H9 (cell line): ENCODE measurements around the gene FOXK1. TPM values are rescaled to one million over a fixed set of nuclear protein-coding genes. Genes with fewer than 3 reads are reported as not detected.

ENCODE experiments used
- DNase-seq: peaks from one replicate; pipeline ENCODE4 v3.0.0-alpha.2; 2017
- H2AFZ ChIP-seq: one replicate; pipeline ENCODE4 v1.6.1; 2013; ENCODE audit warnings: mild to moderate bottlenecking, low read length, control low read depth, moderate library complexity
- H2AK5ac ChIP-seq: 2 replicates; pipeline ENCODE4 v1.6.1; 2013; ENCODE audit warnings: low read length, control low read depth, mixed read lengths; ENCODE audit not compliant: insufficient read length
- H2BK120ac ChIP-seq: one replicate; pipeline ENCODE4 v1.6.1; 2013; ENCODE audit warnings: low read depth, mild to moderate bottlenecking, low read length, control low read depth, inconsistent platforms; ENCODE audit not compliant: poor library complexity, severe bottlenecking
- H2BK12ac ChIP-seq: 2 replicates; pipeline ENCODE4 v1.6.1; 2013; ENCODE audit warnings: low read length, control low read depth, mixed read lengths, low read depth; ENCODE audit not compliant: insufficient read length
- H2BK15ac ChIP-seq: 2 replicates; pipeline ENCODE4 v1.6.1; 2013; ENCODE audit warnings: low read depth, low read length, control low read depth
- H2BK20ac ChIP-seq: one replicate; pipeline ENCODE4 v1.6.1; 2013; ENCODE audit warnings: low read depth, mild to moderate bottlenecking, low read length, control low read depth, inconsistent platforms; ENCODE audit not compliant: poor library complexity, severe bottlenecking
- H2BK5ac ChIP-seq: 2 replicates; pipeline ENCODE4 v1.6.1; 2013; ENCODE audit warnings: low read length, control low read depth, mixed read lengths; ENCODE audit not compliant: insufficient read length
- H3K14ac ChIP-seq: 2 replicates; pipeline ENCODE4 v1.6.1; 2013; ENCODE audit warnings: low read length, control low read depth; ENCODE audit not compliant: insufficient read depth
- H3K18ac ChIP-seq: 2 replicates; pipeline ENCODE4 v1.6.1; 2013; ENCODE audit warnings: low read depth, mild to moderate bottlenecking, mixed read lengths, low read length, control low read depth; ENCODE audit not compliant: insufficient read length
- H3K23ac ChIP-seq: 2 replicates; pipeline ENCODE4 v1.6.1; 2013; ENCODE audit warnings: low read length, control low read depth, mixed read lengths, low read depth; ENCODE audit not compliant: insufficient read length
- H3K23me2 ChIP-seq: 2 replicates; pipeline ENCODE4 v1.6.1; 2013; ENCODE audit warnings: low read depth, mild to moderate bottlenecking, mixed read lengths, low read length, control low read depth; ENCODE audit not compliant: insufficient read length, poor library complexity, severe bottlenecking
- H3K27ac ChIP-seq: 2 replicates; pipeline ENCODE4 v1.5.1; 2013; ENCODE audit warnings: low read length, control low read depth, mixed read lengths, low read depth; ENCODE audit not compliant: insufficient read length
- H3K27me3 ChIP-seq: 2 replicates; pipeline ENCODE4 v1.6.1; 2013; ENCODE audit warnings: low read length, control low read depth, inconsistent platforms; ENCODE audit not compliant: insufficient read depth
- H3K4ac ChIP-seq: 2 replicates; pipeline ENCODE4 v1.6.1; 2013; ENCODE audit warnings: low read depth, mild to moderate bottlenecking, control low read depth, inconsistent platforms, low read length, moderate library complexity
- H3K4me1 ChIP-seq: 2 replicates; pipeline ENCODE4 v1.6.1; 2013; ENCODE audit warnings: low read length, control low read depth, inconsistent platforms; ENCODE audit not compliant: insufficient read depth
- H3K4me2 ChIP-seq: 2 replicates; pipeline ENCODE4 v1.6.1; 2013; ENCODE audit warnings: low read length, control low read depth, mixed read lengths; ENCODE audit not compliant: insufficient read length, insufficient read depth
- H3K56ac ChIP-seq: 2 replicates; pipeline ENCODE4 v1.6.1; 2013; ENCODE audit warnings: low read depth, mild to moderate bottlenecking, mixed read lengths, low read length, control low read depth; ENCODE audit not compliant: insufficient read length
- H3K79me1 ChIP-seq: 2 replicates; pipeline ENCODE4 v1.6.1; 2013; ENCODE audit warnings: low read depth, mild to moderate bottlenecking, moderate library complexity, low read length, control low read depth, inconsistent platforms; ENCODE audit not compliant: insufficient read depth, poor library complexity, severe bottlenecking
- H3K79me2 ChIP-seq: 2 replicates; pipeline ENCODE4 v1.6.1; 2013; ENCODE audit warnings: low read length, control low read depth, inconsistent platforms; ENCODE audit not compliant: insufficient read depth
- H3K9ac ChIP-seq: 2 replicates; pipeline ENCODE4 v1.6.1; 2013; ENCODE audit warnings: low read length, control low read depth, mixed read lengths; ENCODE audit not compliant: insufficient read length; ENCODE audit errors: extremely low read depth
- H3K9me3 ChIP-seq: one replicate; pipeline ENCODE4 v1.6.1; 2013; ENCODE audit warnings: low read depth, low read length, inconsistent platforms; ENCODE audit not compliant: control insufficient read depth
- H3T11ph ChIP-seq: one replicate; pipeline ENCODE4 v1.6.1; 2013; ENCODE audit warnings: mild to moderate bottlenecking, low read length, control low read depth, inconsistent platforms
- H4K20me1 ChIP-seq: one replicate; pipeline ENCODE4 v1.6.1; 2013; ENCODE audit not compliant: control insufficient read depth, insufficient read length, insufficient read depth
- H4K5ac ChIP-seq: 2 replicates; pipeline ENCODE4 v1.6.1; 2013; ENCODE audit warnings: low read depth, mild to moderate bottlenecking, mixed read lengths, low read length, control low read depth; ENCODE audit not compliant: insufficient read length
- H4K8ac ChIP-seq: replicated peaks from 2 replicates; pipeline ENCODE4 v1.6.1; 2013; ENCODE audit warnings: low read length, control low read depth, mixed read lengths, low read depth; ENCODE audit not compliant: insufficient read length
- H4K91ac ChIP-seq: 2 replicates; pipeline ENCODE4 v1.6.1; 2013; ENCODE audit warnings: low read depth, mild to moderate bottlenecking, moderate library complexity, mixed read lengths, low read length, control low read depth; ENCODE audit not compliant: insufficient read length
- H3K27ac Mint-ChIP-seq, 3 experiments: 2 replicates in 2 of 3; 3 replicates in 1 of 3; pipeline ENCODE4 v1.8.0; 2020 to 2021; ENCODE audit warnings: mixed read lengths in 3 of 3, mild to moderate bottlenecking in 1 of 3, moderate library complexity in 1 of 3
- H3K27me3 Mint-ChIP-seq: 2 replicates; pipeline ENCODE4 v1.8.0; 2021; ENCODE audit warnings: low read depth, mild to moderate bottlenecking, moderate library complexity, mixed read lengths
- H3K36me3 Mint-ChIP-seq, 3 experiments: 2 replicates in 2 of 3; 3 replicates in 1 of 3; pipeline ENCODE4 v1.8.0; 2020 to 2021; ENCODE audit warnings: low read depth in 3 of 3, mixed read lengths in 3 of 3; ENCODE audit not compliant: insufficient read depth in 1 of 3
- H3K4me1 Mint-ChIP-seq, 2 experiments: 2 replicates each; pipeline ENCODE4 v1.8.0; 2020; ENCODE audit warnings: mixed read lengths in 2 of 2
- H3K4me3 Mint-ChIP-seq, 2 experiments: 2 replicates in 1 of 2; 3 replicates in 1 of 2; pipeline ENCODE4 v1.8.0; 2020 to 2021; ENCODE audit warnings: mild to moderate bottlenecking in 2 of 2, mixed read lengths in 2 of 2, moderate library complexity in 1 of 2
- H3K9me3 Mint-ChIP-seq, 2 experiments: 2 replicates in 1 of 2; 3 replicates in 1 of 2; pipeline ENCODE4 v1.8.0; 2020; ENCODE audit warnings: mild to moderate bottlenecking in 2 of 2, mixed read lengths in 2 of 2, moderate library complexity in 1 of 2
- CTCF ChIP-seq: fragments of 200-600 bp; sonication (generic); conservative IDR thresholded peaks from 3 replicates; pipeline ENCODE4 v1.8.0; 2021; ENCODE audit warnings: antibody characterized with exemption, mild to moderate bottlenecking
- WGBS: extraction: QIAGEN DNeasy Blood & Tissue Kit; methylation state at CpG from one replicate; pipeline ENCODE4 v1.1.7; 2013; ENCODE audit warnings: missing lambda C conversion rate, low lambda C conversion rate, mixed read lengths; ENCODE audit not compliant: insufficient read length; ENCODE audit errors: extremely low coverage; 5-methylcytosine and 5-hydroxymethylcytosine counted together
- total RNA-seq: library from RNA; stranded (reverse); gene quantifications from 2 replicates; pipeline ENCODE4 v1.2.1, GENCODE V29; 2021

FOXK1 gene
- total RNA-seq, 1 experiment from 2014 or later = 14.4 TPM

GRCh38 chr7:4645246-4645645 is 36.8 kb upstream of the FOXK1 start:
- Histone ChIP-seq H3K4me2 (no peak overlapping the region), H4K91ac (no peak overlapping the region), H3K9me3 (no peaks in the 10 kb centered on the region), H3K18ac (no peak overlapping the region), H3K23me2 (peaks cover 2% of the 10 kb centered on the region), H2AFZ (no peak overlapping the region), H3K23ac (no peak overlapping the region), H3K4ac (no peak overlapping the region), H2BK15ac (no peak overlapping the region), H3K79me2 (no peaks in the 10 kb centered on the region), H3K4me1 (no peaks in the 10 kb centered on the region), H3K14ac (no peak overlapping the region), H4K20me1 (no peaks in the 10 kb centered on the region), H3K27me3 (no peaks in the 10 kb centered on the region; the same call in 1 of the 2 replicates), H3K27ac (no peak overlapping the region), H2BK12ac (no peak overlapping the region), H3K79me1 (no peaks in the 10 kb centered on the region), H4K8ac (no peak overlapping the region), H2BK20ac (no peak overlapping the region), H3K9ac (no peak overlapping the region), H2AK5ac (no peak overlapping the region), H4K5ac (no peak overlapping the region), H2BK5ac (no peak overlapping the region), H3K56ac (no peak overlapping the region), H2BK120ac (no peak overlapping the region), H3T11ph (no peak overlapping the region)
- H3K9me3 Mint-ChIP-seq = peaks cover 2 to 18% of the 10 kb centered on the region in 2 experiments; a peak in 3 of 5 replicates
- peaks cover under 1 to 2% of the 10 kb centered on the region in 2 experiments for H3K4me1 Mint-ChIP-seq
- WGBS = no CpG with 5 or more reads among the region's 2 CpGs
- no peak overlapping the region for H3K27ac Mint-ChIP-seq
- no peaks in the 10 kb centered on the region; a peak in 1 of 7 replicates for H3K36me3 Mint-ChIP-seq
- no peak overlapping the region for H3K4me3 Mint-ChIP-seq
- no peak for TF ChIP-seq CTCF
- DNase-seq = no peak
- H3K27me3 Mint-ChIP-seq = peaks cover 50% of the 10 kb centered on the region
